NCI-H146 treated with DMSO at 0.1 percent for 48 hours (cell line): ENCODE data around the gene CNPPD1.
A peak's percentile ranks its signal among the peaks of the same experiment; 100 is the strongest.

Experiments used
- DNase-seq: peaks from one replicate; lab custom pipeline; 2025; ENCODE audit not compliant: unreplicated experiment; lab: John Stamatoyannopoulos, UW

Gene CNPPD1

GRCh38 chr2:219181531-219181930 is 4.8 kb upstream of the CNPPD1 start:
- no peak for DNase-seq

- DNase-seq = no peak
Observed at GRCh38 chr2:219180961-219181360, 4.2 kb upstream of the CNPPD1 start.

GRCh38 chr2:219179601-219180465 is 3.1 kb upstream of the CNPPD1 start:
- DNase-seq = no peak

GRCh38 chr2:219178377-219179175 is 1.9 kb upstream of the CNPPD1 start:
- no peak for DNase-seq

- DNase-seq = peak; percentile 64
Observed at GRCh38 chr2:219177552-219178376, 1.0 kb upstream of the CNPPD1 start, which contains the start of gene RETREG2. Gene RETREG2 (plus strand): TSS chr2:219178275. CDS start chr2:219178353, 78 bp downstream.

- no peak for DNase-seq
Observed at GRCh38 chr2:219175928-219176817, 552 bp downstream of the CNPPD1 start.

- DNase-seq = no peak
Observed at GRCh38 chr2:219175486-219175885, 1.2 kb downstream of the CNPPD1 start.

- DNase-seq = no peak
Observed at GRCh38 chr2:219174801-219175200, 1.9 kb downstream of the CNPPD1 start.

- no peak for DNase-seq
Observed at GRCh38 chr2:219174146-219174545, 2.6 kb downstream of the CNPPD1 start.

GRCh38 chr2:219173176-219173575 is 3.5 kb downstream of the CNPPD1 start:
- DNase-seq = no peak

GRCh38 chr2:219172231-219173154 is 4.2 kb downstream of the CNPPD1 start:
- no peak for DNase-seq

GRCh38 chr2:219171231-219171651 is 5.5 kb downstream of the CNPPD1 start:
- no peak for DNase-seq

GRCh38 chr2:219169930-219170654 is 6.6 kb downstream of the CNPPD1 start, which contains the start of gene SLC23A3:
Gene SLC23A3 (minus strand): TSS chr2:219170029. CDS start chr2:219169984, 45 bp downstream.
- DNase-seq = no peak

- DNase-seq = no peak
Observed at GRCh38 chr2:219168932-219169331, 7.8 kb downstream of the CNPPD1 start.

GRCh38 chr2:219168526-219168925 is 8.2 kb downstream of the CNPPD1 start:
- DNase-seq = no peak

- DNase-seq = no peak
Observed at GRCh38 chr2:219167997-219168396, 8.7 kb downstream of the CNPPD1 start.

GRCh38 chr2:219165058-219165911 is 11.4 kb downstream of the CNPPD1 start:
- no peak for DNase-seq
